Posterior vena cava (tissue), 2 donors: Measurements from ENCODE around the gene ABL1. TPM values are rescaled to one million over a fixed set of nuclear protein-coding genes. Genes with fewer than 3 reads are reported as not detected.

Experiments
- DNase-seq: peaks from one replicate; pipeline ENCODE4 v3.0.0-alpha.2; 2020; ENCODE audit warnings: low spot score
- intact Hi-C, 2 donors: fragments of 100-400 bp; cut with DNase I; formaldehyde crosslinking; loops; one replicate each; pipeline versions ENCODE4 v1.14.1 to v1.14.2; 2022 to 2023
- total RNA-seq, 2 donors: library from RNA; stranded (reverse); fragmentation: NEBNext Ultra II Directional; extraction: Animal tissue kit (Norgen Biotek cat#: 25700); gene quantifications; one replicate each; pipeline ENCODE4 v1.2.1, GENCODE V29; 2021
- donor health status: DM: yes; HTN: yes; CAD: no.
- donor health status: DM: yes; HTN: yes; CAD: no.

ABL1 gene
- total RNA-seq, 2 donors from 2014 or later: 80.5 to 85.0 TPM

DNA sequence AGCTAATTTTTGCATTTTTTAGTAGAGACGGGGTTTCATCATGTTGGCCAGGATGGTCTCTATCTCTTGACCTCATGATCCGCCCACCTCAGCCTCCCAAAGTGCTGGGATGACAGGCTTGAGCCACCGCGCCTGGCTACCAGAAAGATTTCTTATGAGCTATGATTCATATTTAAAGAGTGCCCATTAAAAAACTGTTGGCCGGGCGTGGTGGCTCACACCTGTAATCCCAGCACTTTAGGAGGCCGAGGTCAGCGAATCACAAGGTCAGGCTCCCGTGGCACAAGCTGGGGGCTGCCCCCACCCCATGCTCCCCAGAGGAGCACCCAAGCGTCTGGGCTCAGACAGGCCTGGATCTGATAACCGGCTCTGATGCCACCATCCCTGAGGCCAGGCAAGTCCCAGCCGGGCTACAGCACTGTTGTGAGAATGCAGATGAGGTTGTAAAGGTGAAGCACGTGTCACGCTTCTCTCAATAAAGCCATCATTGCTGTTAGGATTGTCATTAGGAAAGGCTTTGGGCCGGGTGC is 47.7 kb downstream of the ABL1 start:
- no peak for DNase-seq
- intact Hi-C loops: loop anchor here in 1 of 2 donors (1.0 kb wide), 1 partner anchor 57 kb away; the partner anchor contains the start of gene FIBCD1

DNA sequence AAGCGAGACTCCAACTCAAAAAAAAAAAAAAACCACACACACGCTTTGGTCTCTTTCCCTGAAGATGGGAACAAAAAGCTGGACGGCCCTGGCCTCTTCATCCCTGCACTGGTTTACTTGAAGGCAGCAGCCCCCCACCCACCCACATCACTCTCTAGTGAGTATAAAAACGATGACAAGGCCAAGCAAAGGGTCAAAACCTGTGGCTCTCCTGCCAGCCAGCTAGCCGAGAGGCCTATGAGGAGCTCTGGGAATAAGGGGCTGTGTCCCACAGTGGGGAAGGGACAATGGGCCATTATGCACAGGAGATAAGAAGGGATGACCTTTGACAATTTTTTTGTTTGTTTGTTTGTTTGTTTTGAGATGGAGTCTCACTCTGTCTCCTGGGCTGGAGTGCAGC is 48.4 kb downstream of the ABL1 start:
- intact Hi-C loops: no loop called here

DNA sequence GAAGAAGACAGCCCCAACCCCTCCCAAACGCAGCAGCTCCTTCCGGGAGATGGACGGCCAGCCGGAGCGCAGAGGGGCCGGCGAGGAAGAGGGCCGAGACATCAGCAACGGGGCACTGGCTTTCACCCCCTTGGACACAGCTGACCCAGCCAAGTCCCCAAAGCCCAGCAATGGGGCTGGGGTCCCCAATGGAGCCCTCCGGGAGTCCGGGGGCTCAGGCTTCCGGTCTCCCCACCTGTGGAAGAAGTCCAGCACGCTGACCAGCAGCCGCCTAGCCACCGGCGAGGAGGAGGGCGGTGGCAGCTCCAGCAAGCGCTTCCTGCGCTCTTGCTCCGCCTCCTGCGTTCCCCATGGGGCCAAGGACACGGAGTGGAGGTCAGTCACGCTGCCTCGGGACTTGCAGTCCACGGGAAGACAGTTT is 49.1 kb downstream of the ABL1 start:
- no peak for DNase-seq
- intact Hi-C loops: no loop called here

More for the DNA sequence above, 48.4 kb downstream of the ABL1 start:
- no peak for DNase-seq

DNA sequence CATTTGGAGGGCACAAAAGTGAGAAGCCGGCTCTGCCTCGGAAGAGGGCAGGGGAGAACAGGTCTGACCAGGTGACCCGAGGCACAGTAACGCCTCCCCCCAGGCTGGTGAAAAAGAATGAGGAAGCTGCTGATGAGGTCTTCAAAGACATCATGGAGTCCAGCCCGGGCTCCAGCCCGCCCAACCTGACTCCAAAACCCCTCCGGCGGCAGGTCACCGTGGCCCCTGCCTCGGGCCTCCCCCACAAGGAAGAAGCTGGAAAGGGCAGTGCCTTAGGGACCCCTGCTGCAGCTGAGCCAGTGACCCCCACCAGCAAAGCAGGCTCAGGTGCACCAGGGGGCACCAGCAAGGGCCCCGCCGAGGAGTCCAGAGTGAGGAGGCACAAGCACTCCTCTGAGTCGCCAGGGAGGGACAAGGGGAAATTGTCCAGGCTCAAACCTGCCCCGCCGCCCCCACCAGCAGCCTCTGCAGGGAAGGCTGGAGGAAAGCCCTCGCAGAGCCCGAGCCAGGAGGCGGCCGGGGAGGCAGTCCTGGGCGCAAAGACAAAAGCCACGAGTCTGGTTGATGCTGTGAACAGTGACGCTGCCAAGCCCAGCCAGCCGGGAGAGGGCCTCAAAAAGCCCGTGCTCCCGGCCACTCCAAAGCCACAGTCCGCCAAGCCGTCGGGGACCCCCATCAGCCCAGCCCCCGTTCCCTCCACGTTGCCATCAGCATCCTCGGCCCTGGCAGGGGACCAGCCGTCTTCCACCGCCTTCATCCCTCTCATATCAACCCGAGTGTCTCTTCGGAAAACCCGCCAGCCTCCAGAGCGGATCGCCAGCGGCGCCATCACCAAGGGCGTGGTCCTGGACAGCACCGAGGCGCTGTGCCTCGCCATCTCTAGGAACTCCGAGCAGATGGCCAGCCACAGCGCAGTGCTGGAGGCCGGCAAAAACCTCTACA is 49.8 kb downstream of the ABL1 start:
- no peak for DNase-seq

DNA sequence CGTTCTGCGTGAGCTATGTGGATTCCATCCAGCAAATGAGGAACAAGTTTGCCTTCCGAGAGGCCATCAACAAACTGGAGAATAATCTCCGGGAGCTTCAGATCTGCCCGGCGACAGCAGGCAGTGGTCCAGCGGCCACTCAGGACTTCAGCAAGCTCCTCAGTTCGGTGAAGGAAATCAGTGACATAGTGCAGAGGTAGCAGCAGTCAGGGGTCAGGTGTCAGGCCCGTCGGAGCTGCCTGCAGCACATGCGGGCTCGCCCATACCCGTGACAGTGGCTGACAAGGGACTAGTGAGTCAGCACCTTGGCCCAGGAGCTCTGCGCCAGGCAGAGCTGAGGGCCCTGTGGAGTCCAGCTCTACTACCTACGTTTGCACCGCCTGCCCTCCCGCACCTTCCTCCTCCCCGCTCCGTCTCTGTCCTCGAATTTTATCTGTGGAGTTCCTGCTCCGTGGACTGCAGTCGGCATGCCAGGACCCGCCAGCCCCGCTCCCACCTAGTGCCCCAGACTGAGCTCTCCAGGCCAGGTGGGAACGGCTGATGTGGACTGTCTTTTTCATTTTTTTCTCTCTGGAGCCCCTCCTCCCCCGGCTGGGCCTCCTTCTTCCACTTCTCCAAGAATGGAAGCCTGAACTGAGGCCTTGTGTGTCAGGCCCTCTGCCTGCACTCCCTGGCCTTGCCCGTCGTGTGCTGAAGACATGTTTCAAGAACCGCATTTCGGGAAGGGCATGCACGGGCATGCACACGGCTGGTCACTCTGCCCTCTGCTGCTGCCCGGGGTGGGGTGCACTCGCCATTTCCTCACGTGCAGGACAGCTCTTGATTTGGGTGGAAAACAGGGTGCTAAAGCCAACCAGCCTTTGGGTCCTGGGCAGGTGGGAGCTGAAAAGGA is 50.7 kb downstream of the ABL1 start:
- intact Hi-C loops: no loop called here
- no peak for DNase-seq

More for the DNA sequence above, 49.8 kb downstream of the ABL1 start:
- intact Hi-C loops: no loop called here

DNA sequence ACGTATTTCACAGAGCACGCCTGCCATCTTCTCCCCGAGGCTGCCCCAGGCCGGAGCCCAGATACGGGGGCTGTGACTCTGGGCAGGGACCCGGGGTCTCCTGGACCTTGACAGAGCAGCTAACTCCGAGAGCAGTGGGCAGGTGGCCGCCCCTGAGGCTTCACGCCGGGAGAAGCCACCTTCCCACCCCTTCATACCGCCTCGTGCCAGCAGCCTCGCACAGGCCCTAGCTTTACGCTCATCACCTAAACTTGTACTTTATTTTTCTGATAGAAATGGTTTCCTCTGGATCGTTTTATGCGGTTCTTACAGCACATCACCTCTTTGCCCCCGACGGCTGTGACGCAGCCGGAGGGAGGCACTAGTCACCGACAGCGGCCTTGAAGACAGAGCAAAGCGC is 51.9 kb downstream of the ABL1 start:
- intact Hi-C loops: no loop called here

DNA sequence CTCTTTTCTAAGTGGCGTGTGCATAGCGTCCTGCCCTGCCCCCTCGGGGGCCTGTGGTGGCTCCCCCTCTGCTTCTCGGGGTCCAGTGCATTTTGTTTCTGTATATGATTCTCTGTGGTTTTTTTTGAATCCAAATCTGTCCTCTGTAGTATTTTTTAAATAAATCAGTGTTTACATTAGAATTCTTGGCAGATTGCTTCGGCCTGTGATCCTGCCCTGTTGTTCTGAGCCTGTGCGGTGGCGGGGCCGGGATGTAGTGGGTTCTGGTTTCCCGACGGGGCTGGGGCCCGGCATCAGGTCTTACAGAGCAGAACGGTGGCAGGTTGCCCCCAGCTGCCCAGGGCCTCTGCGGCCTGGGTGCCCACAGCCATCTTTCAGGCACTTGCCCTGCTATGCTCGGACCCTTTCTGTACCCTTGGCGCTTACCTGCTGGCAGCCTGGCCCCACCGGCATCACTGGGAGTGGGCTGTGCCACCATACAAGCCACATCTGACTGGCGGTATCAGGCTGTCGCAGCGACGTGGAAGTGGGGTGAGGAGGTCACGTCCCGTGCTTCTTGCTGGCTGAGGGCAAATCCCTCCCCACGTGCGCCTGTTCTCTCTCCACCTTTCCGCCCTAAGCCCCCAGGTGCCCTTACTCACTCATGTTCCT is 52.6 kb downstream of the ABL1 start:
- intact Hi-C loops: no loop called here

More for the DNA sequence above, 51.9 kb downstream of the ABL1 start:
- DNase-seq: no peak

DNA sequence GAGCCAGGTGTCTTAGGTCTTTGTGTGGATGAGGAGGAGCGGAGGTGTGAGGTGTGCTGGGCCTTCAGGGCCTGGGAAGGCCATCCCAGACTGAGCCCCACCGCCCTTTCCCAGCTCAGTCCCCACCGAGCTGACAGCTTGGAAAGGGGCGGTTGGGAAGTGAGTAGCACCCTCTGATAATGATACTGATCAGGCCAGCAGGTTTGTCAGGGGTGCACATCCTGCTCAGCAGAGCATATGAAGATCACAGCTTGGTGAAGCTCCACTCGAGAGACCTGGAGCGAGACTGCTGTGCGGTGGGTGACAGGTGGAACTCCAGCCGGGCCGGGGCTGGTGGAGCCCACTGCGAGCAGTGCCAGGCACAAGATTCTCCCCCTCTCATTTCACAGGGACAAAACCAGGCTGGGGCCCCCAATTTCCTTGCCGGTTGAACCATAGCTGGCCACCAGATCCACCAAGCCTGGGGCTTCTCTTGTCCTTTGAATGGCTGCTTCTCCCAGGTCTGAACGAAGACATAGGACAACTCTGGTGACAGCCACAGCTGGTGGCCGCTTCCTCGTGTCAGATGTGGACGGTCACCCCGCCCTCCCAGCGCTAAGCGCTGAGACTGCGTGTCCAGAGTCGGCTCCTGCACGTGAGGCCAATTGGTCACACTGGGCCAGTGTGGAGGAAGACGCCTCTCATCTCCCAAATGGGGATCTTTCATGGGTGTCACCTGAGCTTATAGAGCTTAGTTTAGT is 53.3 kb downstream of the ABL1 start:
- intact Hi-C loops: no loop called here
- DNase-seq: no peak

More for the DNA sequence above, 52.6 kb downstream of the ABL1 start:
- no peak for DNase-seq

DNA sequence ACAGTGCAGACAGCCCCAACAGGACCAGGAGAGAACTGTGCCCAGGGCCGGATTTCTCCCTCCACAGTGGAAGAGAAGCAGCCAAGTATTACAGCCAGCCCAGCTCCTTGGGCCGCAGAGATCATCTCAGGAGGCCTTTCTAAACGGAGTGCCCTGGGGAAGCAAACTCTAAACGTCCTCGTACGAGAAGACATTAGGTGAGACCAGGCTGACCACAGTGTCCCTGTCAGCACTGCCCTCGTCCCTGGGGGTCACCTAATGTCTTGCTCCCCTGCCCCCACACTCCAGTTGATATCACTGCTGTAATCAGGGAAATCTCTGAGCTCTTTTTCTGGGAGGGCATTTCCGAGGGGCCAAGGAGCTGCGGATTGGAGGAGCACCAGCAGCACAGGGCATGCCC is 55.1 kb downstream of the ABL1 start:
- intact Hi-C loops: loop anchor here in 1 of 2 donors (10.0 kb wide), 1 partner anchor 105 kb away; no protein-coding TSS in a partner anchor
- no peak for DNase-seq

DNA sequence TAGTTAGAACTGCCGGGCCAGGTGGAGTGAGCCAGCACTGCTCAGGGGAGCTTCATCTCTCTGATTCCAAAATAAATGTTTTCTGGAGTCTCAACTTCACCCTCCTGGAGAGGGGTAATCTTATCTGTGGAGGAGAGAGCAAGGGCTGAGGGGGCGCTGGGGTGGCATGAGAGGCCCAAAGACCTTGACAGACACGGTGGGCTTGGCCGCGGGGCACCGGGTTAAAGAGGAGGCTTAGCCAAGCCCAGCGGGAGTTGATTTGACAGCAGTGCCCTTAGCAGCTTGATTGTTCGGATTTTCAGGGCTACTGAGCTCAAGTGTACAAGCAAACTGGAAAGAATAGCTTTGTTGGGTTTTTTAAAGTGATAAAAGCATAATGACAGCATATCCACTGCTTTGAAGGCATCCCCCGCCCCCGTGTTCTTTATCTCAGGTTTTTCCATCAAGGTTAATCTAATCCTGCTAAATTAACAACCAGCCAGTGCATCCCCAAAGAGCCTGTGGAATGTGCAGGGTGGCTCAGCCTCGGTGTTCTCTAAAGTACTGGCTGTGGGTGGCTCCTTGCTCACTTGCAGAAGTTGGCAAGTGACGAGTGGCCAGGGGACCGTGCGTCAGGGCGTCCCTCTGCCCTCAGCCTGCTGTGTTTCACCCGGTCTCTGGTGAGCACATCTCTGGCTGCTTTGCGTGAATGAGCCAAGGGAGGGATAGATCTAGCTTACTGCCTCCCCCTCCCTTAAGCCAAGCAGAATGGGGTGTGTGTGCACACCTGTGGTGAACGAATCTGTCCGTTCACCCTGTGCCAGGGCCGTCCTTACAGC is 56.0 kb downstream of the ABL1 start:
- intact Hi-C loops: loop anchor here in 1 of 2 donors (10.0 kb wide), 1 partner anchor 104 kb away; no protein-coding TSS in a partner anchor
- no peak for DNase-seq

DNA sequence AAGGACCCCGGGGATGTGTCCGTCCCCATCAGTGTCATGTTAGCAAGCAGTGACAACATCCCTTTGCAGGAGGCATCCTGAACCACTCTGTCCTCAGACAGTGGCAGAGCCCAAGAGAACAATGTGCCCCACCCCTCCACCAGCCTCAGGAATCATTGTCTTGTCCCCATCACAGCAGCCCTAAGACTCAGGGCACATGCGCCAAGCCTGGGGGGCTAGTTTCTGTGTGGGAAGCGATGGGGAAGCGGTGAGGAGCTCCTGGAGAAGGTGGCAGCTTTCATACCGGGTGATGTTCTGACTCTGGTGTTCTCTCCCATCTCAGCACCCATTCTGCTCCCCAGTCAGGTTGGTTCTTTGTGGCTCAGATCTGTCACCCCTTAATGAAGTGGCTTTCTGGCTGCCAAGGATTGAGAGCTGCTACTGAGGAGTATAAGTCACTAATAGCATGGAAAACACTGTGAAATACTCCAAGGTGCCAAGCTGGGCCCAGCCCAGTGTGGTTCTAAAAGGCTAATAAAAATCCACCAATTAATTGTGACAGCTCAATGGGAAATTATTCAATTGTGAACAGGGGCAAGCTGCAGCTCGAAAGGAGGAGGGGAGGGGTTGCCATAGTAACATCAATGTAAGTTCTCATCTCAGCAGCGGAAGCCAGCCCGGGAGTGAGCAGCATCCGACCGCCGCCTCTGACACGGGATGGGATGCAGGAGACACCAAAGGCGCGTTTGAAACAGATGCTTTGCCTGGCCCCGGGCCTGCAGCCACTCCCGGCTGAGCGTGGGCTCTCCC is 56.8 kb downstream of the ABL1 start:
- intact Hi-C loops: loop anchor here in 1 of 2 donors (10.0 kb wide), 1 partner anchor 103 kb away; no protein-coding TSS in a partner anchor
- DNase-seq: no peak

DNA sequence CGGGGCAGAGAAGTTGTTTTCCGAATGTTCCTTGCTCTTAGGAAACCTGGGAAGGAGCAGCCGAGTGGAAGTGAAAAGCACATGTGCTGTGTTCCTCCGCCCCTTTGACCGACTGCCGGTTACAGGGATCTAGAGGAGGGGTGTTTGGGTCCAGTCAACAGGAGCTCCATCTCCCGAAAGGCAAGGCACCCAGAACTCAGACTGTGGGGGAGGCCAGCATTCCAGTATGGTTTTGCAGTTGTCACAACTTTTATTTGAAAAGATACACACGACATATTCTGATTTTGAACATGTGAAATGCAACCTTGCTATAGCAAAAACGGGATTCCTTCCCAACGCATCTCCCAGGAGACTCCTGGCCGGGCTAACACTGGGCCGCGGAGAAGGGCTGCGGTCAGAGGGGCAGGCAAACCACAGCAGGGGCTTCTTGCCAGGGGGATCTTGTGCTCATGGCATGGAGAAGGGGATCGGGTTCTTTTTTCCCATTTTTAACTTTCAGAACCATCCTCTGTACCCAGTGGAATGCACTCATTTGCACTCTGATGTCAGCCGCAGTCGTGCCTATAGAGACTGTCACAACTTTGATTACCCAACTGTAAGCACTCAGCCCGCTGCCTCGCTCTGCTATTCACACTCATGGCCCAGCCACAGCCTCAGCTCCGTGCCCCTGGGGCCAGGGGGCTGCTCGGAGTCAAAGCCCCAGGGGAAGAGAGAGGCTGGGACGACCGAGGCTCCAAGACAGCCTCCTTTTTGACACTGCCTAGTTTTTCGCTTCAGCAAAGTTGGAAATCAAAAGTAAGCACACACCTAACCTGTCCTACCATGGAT is 57.6 kb downstream of the ABL1 start:
- intact Hi-C loops: loop anchor here in 1 of 2 donors (10.0 kb wide), 1 partner anchor 102 kb away; no protein-coding TSS in a partner anchor
- DNase-seq: no peak

DNA sequence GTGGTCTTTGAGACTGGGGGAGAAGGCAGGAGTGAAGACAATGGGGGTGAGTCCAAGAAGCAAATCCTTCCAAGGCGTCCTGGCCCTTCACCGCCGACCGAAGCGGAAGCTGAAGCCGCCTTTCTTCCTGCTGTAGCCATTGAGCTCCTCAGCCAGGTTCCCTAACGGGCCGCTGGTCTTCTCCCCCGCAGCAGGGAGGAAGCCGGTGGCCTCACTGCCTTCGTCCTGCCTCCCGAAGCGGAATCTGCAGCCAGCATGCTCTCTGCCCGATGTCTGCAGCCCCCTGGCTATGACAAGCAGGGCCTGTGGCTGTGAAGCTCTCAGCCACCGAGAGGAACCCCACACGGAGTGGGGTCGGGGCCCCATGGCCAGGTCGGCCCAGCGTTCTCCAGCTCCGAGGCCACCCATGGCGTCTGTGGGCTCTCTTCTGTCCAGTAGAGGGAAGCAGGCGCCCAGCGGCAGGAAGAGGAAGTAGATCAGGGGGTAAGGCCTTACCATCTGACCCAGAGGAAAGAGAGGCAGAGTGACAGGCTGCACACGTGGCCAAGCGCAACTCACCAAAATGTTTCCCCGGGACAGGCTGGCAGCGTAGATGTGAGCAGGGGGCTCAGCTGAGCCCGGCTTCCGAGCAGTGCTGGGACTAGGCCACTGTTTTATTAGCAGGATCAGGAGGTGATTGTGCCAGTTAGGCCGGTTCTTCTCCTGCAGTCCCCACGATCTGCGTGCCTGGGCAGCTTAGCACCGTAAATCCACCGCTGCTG is 58.5 kb downstream of the ABL1 start:
- intact Hi-C loops: loop anchor here in 1 of 2 donors (10.0 kb wide), 1 partner anchor 101 kb away; no protein-coding TSS in a partner anchor
- DNase-seq: no peak

DNA sequence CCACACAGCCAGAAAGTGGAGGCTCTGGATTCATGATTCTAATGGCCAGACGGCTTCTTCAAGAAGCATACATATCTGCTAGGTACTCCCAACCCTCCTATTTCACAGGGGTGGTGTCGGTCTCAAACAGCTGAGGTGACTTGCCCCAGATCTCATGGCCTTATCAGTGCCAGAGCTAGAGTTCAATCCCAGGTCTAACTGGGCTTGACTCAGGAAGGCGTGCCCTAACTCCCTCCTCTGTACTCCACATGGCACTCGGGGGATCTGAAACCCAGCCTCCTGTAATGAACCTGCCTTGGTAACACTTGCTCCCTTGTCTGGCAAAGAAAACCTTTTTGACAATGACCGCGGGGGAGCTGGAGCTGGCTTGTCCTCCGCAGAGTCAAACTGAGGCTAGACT is 59.5 kb downstream of the ABL1 start:
- no peak for DNase-seq
- intact Hi-C loops: loop anchor here in 1 of 2 donors (10.0 kb wide), 1 partner anchor 100 kb away; no protein-coding TSS in a partner anchor

DNA sequence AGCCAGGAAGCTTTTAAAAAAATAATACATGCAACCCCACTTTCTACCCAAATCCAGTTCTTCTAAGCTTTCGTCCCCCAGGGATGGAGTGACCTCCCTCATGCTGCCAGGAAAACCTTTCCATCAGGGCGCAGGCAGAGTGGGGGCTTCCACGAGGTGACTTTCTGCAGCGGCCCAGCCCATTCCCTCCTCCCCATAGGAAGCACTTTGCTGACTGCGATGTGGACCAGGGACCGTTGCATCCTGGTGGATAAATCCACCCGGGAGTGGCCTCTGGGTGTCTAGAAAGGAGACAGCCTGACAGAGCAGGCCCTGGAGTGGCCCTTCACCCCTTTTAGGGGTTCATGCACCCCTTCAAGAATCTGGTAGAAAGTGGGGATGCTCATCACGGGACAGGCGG is 60.0 kb downstream of the ABL1 start:
- DNase-seq: no peak
- intact Hi-C loops: loop anchor here in 1 of 2 donors (10.0 kb wide), 1 partner anchor 100 kb away; no protein-coding TSS in a partner anchor
